ENCODE measurements around the gene RIPPLY2.

- no peak for TF ChIP-seq POLR2A (IDR thresholded peaks at IDR 0.05)
- TF ChIP-seq, protein P1, sequence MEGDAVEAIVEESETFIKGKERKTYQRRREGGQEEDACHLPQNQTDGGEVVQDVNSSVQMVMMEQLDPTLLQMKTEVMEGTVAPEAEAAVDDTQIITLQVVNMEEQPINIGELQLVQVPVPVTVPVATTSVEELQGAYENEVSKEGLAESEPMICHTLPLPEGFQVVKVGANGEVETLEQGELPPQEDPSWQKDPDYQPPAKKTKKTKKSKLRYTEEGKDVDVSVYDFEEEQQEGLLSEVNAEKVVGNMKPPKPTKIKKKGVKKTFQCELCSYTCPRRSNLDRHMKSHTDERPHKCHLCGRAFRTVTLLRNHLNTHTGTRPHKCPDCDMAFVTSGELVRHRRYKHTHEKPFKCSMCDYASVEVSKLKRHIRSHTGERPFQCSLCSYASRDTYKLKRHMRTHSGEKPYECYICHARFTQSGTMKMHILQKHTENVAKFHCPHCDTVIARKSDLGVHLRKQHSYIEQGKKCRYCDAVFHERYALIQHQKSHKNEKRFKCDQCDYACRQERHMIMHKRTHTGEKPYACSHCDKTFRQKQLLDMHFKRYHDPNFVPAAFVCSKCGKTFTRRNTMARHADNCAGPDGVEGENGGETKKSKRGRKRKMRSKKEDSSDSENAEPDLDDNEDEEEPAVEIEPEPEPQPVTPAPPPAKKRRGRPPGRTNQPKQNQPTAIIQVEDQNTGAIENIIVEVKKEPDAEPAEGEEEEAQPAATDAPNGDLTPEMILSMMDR (IDR thresholded peaks at IDR 0.05): no peak
Measured at GRCh38 chr6:83854001-83854501, 891 bp downstream of the RIPPLY2 start.
